Fibroblast of gingiva (primary cell): ENCODE results near the gene TM4SF20.

ENCODE experiments used
- DNase-seq: peaks from one replicate; pipeline ENCODE4 v3.0.0-alpha.2; 2011; ENCODE audit warnings: low read depth

TM4SF20 gene

GRCh38 chr2:227320305-227321094 is 58.6 kb downstream of the TM4SF20 start:
- DNase-seq, result no peak

- DNase-seq, result no peak
Measured at GRCh38 chr2:227317834-227318233, 61.3 kb downstream of the TM4SF20 start.

GRCh38 chr2:227313310-227313709 is 65.8 kb downstream of the TM4SF20 start:
- no peak for DNase-seq

GRCh38 chr2:227312579-227312978 is 66.5 kb downstream of the TM4SF20 start:
- DNase-seq, result no peak
